Mesendoderm (in vitro differentiated cells): Measurements from ENCODE around the gene SLC45A1.

Experiments used
- DNase-seq: peaks from one replicate; pipeline ENCODE4 v3.0.0; 2013
- H2AK5ac ChIP-seq: 2 replicates; pipeline ENCODE4 v1.6.1; 2013; ENCODE audit warnings: low read length, inconsistent platforms
- H2BK120ac ChIP-seq: 2 replicates; pipeline ENCODE4 v1.6.1; 2013; ENCODE audit warnings: low read depth, mild to moderate bottlenecking, low read length, moderate library complexity, mixed read lengths
- H2BK15ac ChIP-seq: replicated peaks from 2 replicates; pipeline ENCODE4 v1.6.1; 2013; ENCODE audit warnings: low read depth, mild to moderate bottlenecking, moderate library complexity
- H2BK5ac ChIP-seq: 2 replicates; pipeline ENCODE4 v1.6.1; 2013; ENCODE audit warnings: low read length, inconsistent platforms
- H3K18ac ChIP-seq: 2 replicates; pipeline ENCODE4 v1.6.1; 2013; ENCODE audit warnings: mild to moderate bottlenecking, low read length, mixed read lengths
- H3K23ac ChIP-seq: one replicate; pipeline ENCODE4 v1.6.1; 2013; ENCODE audit warnings: low read length
- H3K27ac ChIP-seq: 2 replicates; pipeline ENCODE4 v1.5.1; 2013; ENCODE audit warnings: low read depth, mild to moderate bottlenecking, inconsistent platforms, low read length, moderate library complexity
- H3K27me3 ChIP-seq: 2 replicates; pipeline ENCODE4 v1.6.1; 2013; ENCODE audit warnings: low read length, control low read depth, mild to moderate bottlenecking, inconsistent platforms; ENCODE audit not compliant: insufficient read depth, poor library complexity
- H3K36me3 ChIP-seq: 2 replicates; pipeline ENCODE4 v1.6.1; 2013; ENCODE audit warnings: low read length, inconsistent platforms; ENCODE audit not compliant: control insufficient read depth, insufficient read depth
- H3K4ac ChIP-seq: one replicate; pipeline ENCODE4 v1.6.1; 2013; ENCODE audit warnings: low read depth, mild to moderate bottlenecking, low read length, moderate library complexity
- H3K4me1 ChIP-seq: 2 replicates; pipeline ENCODE4 v1.6.1; 2013; ENCODE audit warnings: low read depth, low read length, inconsistent platforms; ENCODE audit not compliant: control insufficient read depth
- H3K4me2 ChIP-seq: 2 replicates; pipeline ENCODE4 v1.6.1; 2013; ENCODE audit warnings: low read length
- H3K4me3 ChIP-seq: 2 replicates; pipeline ENCODE4 v1.5.1; 2013; ENCODE audit warnings: mild to moderate bottlenecking, low read length
- H3K56ac ChIP-seq: one replicate; pipeline ENCODE4 v1.6.1; 2013; ENCODE audit warnings: low read length
- H3K79me1 ChIP-seq: 2 replicates; pipeline ENCODE4 v1.6.1; 2013; ENCODE audit warnings: low read length, inconsistent platforms
- H3K79me2 ChIP-seq: 2 replicates; pipeline ENCODE4 v1.6.1; 2013; ENCODE audit warnings: mild to moderate bottlenecking, low read length; ENCODE audit not compliant: control insufficient read depth, insufficient read depth
- H3K9ac ChIP-seq: 2 replicates; pipeline ENCODE4 v1.6.1; 2013; ENCODE audit warnings: low read length, inconsistent platforms
- H4K5ac ChIP-seq: one replicate; pipeline ENCODE4 v1.6.1; 2013; ENCODE audit warnings: low read length
- H4K8ac ChIP-seq: one replicate; pipeline ENCODE4 v1.6.1; 2013; ENCODE audit warnings: low read depth, mild to moderate bottlenecking, control low read depth, low read length, moderate library complexity
- WGBS: extraction: QIAGEN DNeasy Blood & Tissue Kit; methylation state at CpG from one replicate; pipeline ENCODE4 v1.1.7; 2013; ENCODE audit warnings: low lambda C conversion rate, missing lambda C conversion rate; ENCODE audit not compliant: insufficient coverage; ENCODE audit errors: extremely low coverage; 5-methylcytosine and 5-hydroxymethylcytosine counted together

SLC45A1 gene

DNA sequence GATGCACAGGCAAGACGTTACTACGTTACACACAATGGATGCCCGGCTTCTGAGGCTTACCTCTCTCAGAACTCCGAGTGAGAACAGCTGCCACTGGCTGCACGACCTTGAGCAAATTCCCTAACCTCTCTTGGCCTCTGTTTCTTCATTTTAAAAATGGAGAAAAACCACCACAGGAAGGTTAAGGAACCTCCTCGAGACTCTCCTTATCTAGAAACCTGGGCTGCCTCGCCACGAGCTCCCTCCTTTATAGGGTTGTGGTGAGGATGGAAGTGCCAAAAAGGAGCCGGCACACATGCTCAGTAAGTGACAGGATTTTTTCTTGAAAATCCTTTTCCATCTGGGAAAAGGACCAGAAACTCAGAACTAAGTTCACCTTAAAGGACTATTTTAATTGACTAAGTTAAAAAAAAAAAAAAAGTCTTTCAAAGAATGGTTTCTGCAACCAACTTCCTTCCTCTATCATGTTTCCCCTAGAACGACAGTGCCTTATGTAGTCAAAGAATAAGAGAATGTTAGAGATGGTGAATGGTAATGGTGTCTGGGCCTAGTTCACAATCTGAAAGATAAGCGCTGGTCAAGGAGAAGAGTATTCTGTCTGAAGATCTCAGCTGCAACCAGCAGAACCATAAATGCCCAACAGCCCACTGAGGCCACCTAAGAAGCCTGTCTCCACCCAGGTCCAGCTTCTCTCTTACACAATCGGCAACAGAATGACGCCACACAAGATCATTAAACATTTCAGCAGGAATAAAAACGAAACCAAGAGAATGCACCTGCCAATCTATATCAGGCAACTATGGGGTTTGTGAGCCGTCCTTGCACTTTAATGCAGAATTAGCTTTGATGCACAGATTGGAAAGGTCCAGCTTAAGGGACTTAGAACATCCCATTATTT is 64.9 kb downstream of the SLC45A1 start:
- H3K4me1 ChIP-seq: peaks cover 2% of the 10 kb centered on the region
- no peak overlapping the region for H3K23ac ChIP-seq
- no peak overlapping the region for H4K8ac ChIP-seq

DNA sequence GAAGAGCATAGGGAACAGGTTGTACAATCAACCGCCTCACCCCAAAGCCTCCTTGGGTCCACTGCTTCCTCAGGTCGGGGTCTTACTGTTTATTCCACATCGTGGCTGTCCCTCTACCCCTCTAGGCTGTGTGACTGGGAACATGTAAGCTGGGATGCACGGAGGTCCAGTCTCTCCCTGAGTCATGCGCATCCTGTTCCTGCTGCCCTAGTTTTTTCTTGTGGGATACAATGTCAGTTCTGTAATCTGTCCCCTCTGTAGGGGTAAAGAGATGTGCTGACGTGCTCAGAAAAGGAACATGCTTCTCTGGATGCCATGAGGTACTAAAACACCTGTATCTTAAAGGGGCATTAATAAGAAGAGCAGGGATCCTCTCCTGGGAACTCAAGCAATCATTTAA is 66.2 kb downstream of the SLC45A1 start:
- H3K9ac ChIP-seq: no peak overlapping the region
- H4K8ac ChIP-seq: no peak overlapping the region
- WGBS: no CpG with 5 or more reads among the region's 6 CpGs
- no peak overlapping the region for H3K27ac ChIP-seq
- no peak overlapping the region for H2BK15ac ChIP-seq
- no peak overlapping the region for H4K5ac ChIP-seq
- H3K4me1 ChIP-seq: peaks cover 2% of the 10 kb centered on the region
- H3K23ac ChIP-seq: no peak overlapping the region
- H3K79me2 ChIP-seq: peaks cover 42% of the 10 kb centered on the region
- H3K4ac ChIP-seq: no peak overlapping the region
- no peak for DNase-seq
- no peak overlapping the region for H3K4me3 ChIP-seq
- H3K18ac ChIP-seq: no peak overlapping the region
- no peaks in the 10 kb centered on the region for H3K27me3 ChIP-seq
- no peak overlapping the region for H2BK5ac ChIP-seq
- no peak overlapping the region for H2AK5ac ChIP-seq
- H2BK120ac ChIP-seq: no peak overlapping the region
- no peaks in the 10 kb centered on the region for H3K36me3 ChIP-seq
- H3K4me2 ChIP-seq: no peak overlapping the region
- H3K79me1 ChIP-seq: peaks cover 25% of the 10 kb centered on the region
- no peak overlapping the region for H3K56ac ChIP-seq

More for the DNA sequence above, 64.9 kb downstream of the SLC45A1 start:
- H3K27ac ChIP-seq: no peak overlapping the region
- no CpG with 5 or more reads among the region's 15 CpGs for WGBS
- H3K27me3 ChIP-seq: no peaks in the 10 kb centered on the region
- H4K5ac ChIP-seq: no peak overlapping the region
- H3K18ac ChIP-seq: no peak overlapping the region
- H3K56ac ChIP-seq: no peak overlapping the region
- H2AK5ac ChIP-seq: no peak overlapping the region
- no peak for DNase-seq
- H3K79me1 ChIP-seq: peaks cover 31% of the 10 kb centered on the region
- no peak overlapping the region for H3K9ac ChIP-seq
- H2BK15ac ChIP-seq: no peak overlapping the region
- no peaks in the 10 kb centered on the region for H3K36me3 ChIP-seq
- H2BK120ac ChIP-seq: no peak overlapping the region
- H3K4ac ChIP-seq: no peak overlapping the region
- H3K4me2 ChIP-seq: no peak overlapping the region
- no peak overlapping the region for H2BK5ac ChIP-seq
- H3K4me3 ChIP-seq: no peak overlapping the region
- peaks cover 47% of the 10 kb centered on the region for H3K79me2 ChIP-seq

DNA sequence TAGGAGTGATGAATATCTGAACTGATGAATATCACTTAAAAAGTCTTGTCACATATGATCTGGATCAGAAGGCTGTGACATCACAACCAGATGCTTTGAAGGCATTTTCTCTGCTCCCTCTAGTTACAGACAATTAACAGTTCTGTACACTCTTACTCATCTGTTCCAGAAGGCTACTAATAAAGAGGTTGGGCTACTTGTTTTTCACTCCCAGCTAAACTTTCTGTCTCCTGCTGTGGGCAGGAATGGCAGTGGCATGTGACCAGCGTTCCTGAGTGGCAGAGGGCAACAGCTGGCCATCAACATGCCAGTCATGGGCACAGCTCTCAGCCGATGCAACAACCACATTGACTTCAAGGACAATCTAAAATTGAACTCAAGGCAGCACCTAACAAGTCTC is 66.7 kb downstream of the SLC45A1 start:
- H3K9ac ChIP-seq: no peak overlapping the region
- H3K4me3 ChIP-seq: no peak overlapping the region
- no peak overlapping the region for H3K27ac ChIP-seq
- no peak overlapping the region for H3K4ac ChIP-seq
- DNase-seq: no peak
- H3K23ac ChIP-seq: no peak overlapping the region
- no CpG with 5 or more reads among the region's 2 CpGs for WGBS
- H4K8ac ChIP-seq: no peak overlapping the region
- H2BK5ac ChIP-seq: no peak overlapping the region
- H2BK15ac ChIP-seq: no peak overlapping the region
- H2AK5ac ChIP-seq: no peak overlapping the region
- H3K36me3 ChIP-seq: no peaks in the 10 kb centered on the region
- no peak overlapping the region for H3K56ac ChIP-seq
- H3K79me1 ChIP-seq: peaks cover 24% of the 10 kb centered on the region
- peaks cover 40% of the 10 kb centered on the region for H3K79me2 ChIP-seq
- H3K4me2 ChIP-seq: no peak overlapping the region
- no peak overlapping the region for H2BK120ac ChIP-seq
- no peak overlapping the region for H4K5ac ChIP-seq
- H3K18ac ChIP-seq: no peak overlapping the region
- no peaks in the 10 kb centered on the region for H3K27me3 ChIP-seq
- peaks cover 2% of the 10 kb centered on the region for H3K4me1 ChIP-seq

DNA sequence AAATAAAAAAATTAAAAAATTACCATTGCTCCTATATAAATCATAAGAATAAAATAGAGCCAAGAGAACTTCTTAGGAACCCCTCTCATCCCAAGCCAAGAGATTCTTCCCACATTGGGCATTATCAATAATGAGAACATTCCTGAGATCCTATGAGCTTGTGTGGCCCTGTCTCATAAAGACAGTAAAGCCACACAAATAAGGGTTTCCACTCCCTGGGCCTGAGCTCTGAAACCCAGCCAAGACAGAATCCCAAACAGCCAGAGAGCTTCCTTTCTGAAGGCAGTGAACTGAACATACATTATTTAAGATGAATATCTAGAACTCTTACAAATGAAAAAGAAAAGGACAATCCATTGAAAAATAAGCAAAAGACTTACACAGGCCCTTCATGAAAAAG is 68.3 kb downstream of the SLC45A1 start:
- no peak overlapping the region for H2BK15ac ChIP-seq
- no peak overlapping the region for H3K23ac ChIP-seq
- H4K5ac ChIP-seq: no peak overlapping the region
- DNase-seq: no peak
- peaks cover 36% of the 10 kb centered on the region for H3K79me2 ChIP-seq
- no peak overlapping the region for H3K4me3 ChIP-seq
- H3K27ac ChIP-seq: no peak overlapping the region
- H3K4me1 ChIP-seq: peaks cover 2% of the 10 kb centered on the region
- H3K79me1 ChIP-seq: peaks cover 23% of the 10 kb centered on the region
- H3K36me3 ChIP-seq: no peaks in the 10 kb centered on the region
- no peak overlapping the region for H4K8ac ChIP-seq
- no peak overlapping the region for H2BK5ac ChIP-seq
- H2AK5ac ChIP-seq: no peak overlapping the region
- no peak overlapping the region for H3K56ac ChIP-seq
- no peak overlapping the region for H3K4ac ChIP-seq
- no peaks in the 10 kb centered on the region for H3K27me3 ChIP-seq
- H2BK120ac ChIP-seq: no peak overlapping the region
- H3K4me2 ChIP-seq: no peak overlapping the region
- H3K9ac ChIP-seq: no peak overlapping the region
- no peak overlapping the region for H3K18ac ChIP-seq

DNA sequence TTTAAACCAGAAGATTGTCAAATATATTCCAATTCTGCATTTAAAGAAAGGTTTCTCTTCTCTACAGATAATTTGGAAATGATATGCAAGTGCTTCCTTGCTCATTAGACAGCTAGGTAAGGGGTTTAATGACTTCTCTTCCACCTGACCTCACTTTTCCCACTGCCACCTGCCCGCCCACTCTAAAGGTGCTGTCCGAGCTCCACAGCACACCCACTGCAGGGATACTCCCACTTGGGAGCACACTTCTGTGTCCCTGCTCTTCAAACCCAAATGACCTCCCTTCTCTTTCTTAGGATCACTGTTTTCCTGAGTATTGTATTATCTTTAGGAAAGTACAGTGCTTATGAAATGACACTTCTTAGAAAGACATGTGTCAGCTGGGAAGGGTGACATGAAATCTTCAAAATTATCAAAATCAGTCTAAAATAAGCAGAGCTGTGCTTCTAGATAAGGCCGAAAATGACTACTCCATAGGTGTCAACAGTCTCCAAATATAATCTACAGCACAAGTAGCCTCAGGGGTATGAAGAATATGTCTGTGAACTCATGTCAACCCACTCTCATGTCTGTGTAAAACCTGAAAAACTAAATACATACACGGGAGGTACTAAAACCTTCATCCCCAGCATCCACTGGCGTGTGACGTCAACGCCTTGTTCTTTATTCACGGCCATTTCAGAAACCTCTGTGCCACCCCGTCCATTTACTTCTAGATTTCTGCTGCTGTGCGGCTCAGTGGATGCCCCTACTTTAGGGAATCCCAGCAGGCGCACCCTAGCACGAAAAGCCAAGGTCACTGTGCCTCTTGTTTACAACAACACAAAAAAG is 71.0 kb downstream of the SLC45A1 start:
- no peaks in the 10 kb centered on the region for H3K36me3 ChIP-seq
- no peak overlapping the region for H3K4me3 ChIP-seq
- no CpG with 5 or more reads among the region's 12 CpGs for WGBS

More for the DNA sequence above, 71.0 kb downstream of the SLC45A1 start:
- Histone ChIP-seq H2AK5ac (no peak overlapping the region), H3K23ac (no peak overlapping the region), H3K56ac (no peak overlapping the region), H3K79me2 (peaks cover 29% of the 10 kb centered on the region), H3K79me1 (peaks cover 18% of the 10 kb centered on the region), H2BK120ac (no peak overlapping the region), H3K18ac (no peak overlapping the region), H2BK5ac (no peak overlapping the region), H3K27ac (no peak overlapping the region), H4K8ac (no peak overlapping the region), H3K4me2 (no peak overlapping the region), H2BK15ac (no peak overlapping the region), H4K5ac (no peak overlapping the region), H3K9ac (no peak overlapping the region), H3K27me3 (no peaks in the 10 kb centered on the region), H3K4me1 (no peaks in the 10 kb centered on the region), H3K4ac (no peak overlapping the region)
- DNase-seq: no peak
